K562 (cell line): ENCODE data around the gene TRIM3. TPM values are rescaled to one million over a fixed set of nuclear protein-coding genes. Genes with fewer than 3 reads are reported as not detected.

Experiments
- CHD1 ChIP-seq: fragments of 200-600 bp; sonication (generic); IDR thresholded peaks from one replicate; pipeline ENCODE4 v1.6.1; 2012; ENCODE audit warnings: mild to moderate bottlenecking, moderate library complexity, low read length, inconsistent platforms
- CHD2 ChIP-seq: IDR thresholded peaks from 2 replicates; pipeline ENCODE4 v1.6.1; 2011; ENCODE audit warnings: low read depth, low read length
- CREB1 ChIP-seq, 2 experiments: sonication (generic) in 1 of 2; formaldehyde crosslinking in 1 of 2; IDR thresholded peaks; 2 replicates each; pipeline versions ENCODE4 v1.6.1 to v1.8.0; 2012 to 2022; ENCODE audit warnings: inconsistent platforms in 1 of 2, mild to moderate bottlenecking in 1 of 2, missing genetic modification reagents in 1 of 2, moderate library complexity in 1 of 2
- CTBP1 ChIP-seq: fragments of 450-650 bp; IDR thresholded peaks from 2 replicates; pipeline ENCODE4 v1.6.1; 2016; ENCODE audit warnings: borderline replicate concordance
- E2F8 ChIP-seq: fragments of 450-650 bp; IDR thresholded peaks from 2 replicates; pipeline ENCODE4 v1.7.1; 2018; ENCODE audit warnings: mild to moderate bottlenecking, low read depth; ENCODE audit not compliant: partially characterized antibody
- FOXK1 ChIP-seq: sonication (generic); formaldehyde crosslinking; IDR thresholded peaks from 2 replicates; pipeline ENCODE4 v1.8.0; 2022; ENCODE audit warnings: missing genetic modification reagents, mild to moderate bottlenecking, borderline replicate concordance
- GABPB1 ChIP-seq: sonication (generic); formaldehyde crosslinking; IDR thresholded peaks from 2 replicates; pipeline ENCODE4 v1.8.0; 2022; ENCODE audit warnings: mild to moderate bottlenecking, missing genetic modification reagents
- HDAC1 ChIP-seq, 2 experiments: fragments of 450-650 bp; IDR thresholded peaks; 2 replicates each; pipeline ENCODE4 v1.6.1; 2016 to 2017; ENCODE audit warnings: inconsistent platforms in 1 of 2, mild to moderate bottlenecking in 1 of 2, moderate library complexity in 1 of 2
- IRF2 ChIP-seq: sonication (generic); formaldehyde crosslinking; IDR thresholded peaks from 2 replicates; pipeline ENCODE4 v1.8.1; 2022; ENCODE audit warnings: mild to moderate bottlenecking, missing genetic modification reagents
- NFE2 ChIP-seq: IDR thresholded peaks from 2 replicates; pipeline ENCODE4 v1.6.1; 2014; ENCODE audit warnings: antibody characterized with exemption, low read depth
- NONO ChIP-seq, 2 experiments: fragments of 200-400 bp in 1 of 2; fragments of 450-650 bp in 1 of 2; formaldehyde crosslinking in 1 of 2; IDR thresholded peaks; 2 replicates each; pipeline ENCODE4 v1.6.1; 2017; ENCODE audit warnings: low read depth in 2 of 2, mild to moderate bottlenecking in 2 of 2, moderate library complexity in 2 of 2, low read length in 1 of 2
- PCBP1 ChIP-seq: fragments of 200-400 bp; formaldehyde crosslinking; IDR thresholded peaks from 2 replicates; pipeline ENCODE4 v1.6.1; 2018; ENCODE audit warnings: mild to moderate bottlenecking, low read depth, low read length; ENCODE audit not compliant: poor library complexity, severe bottlenecking
- POLR2B ChIP-seq: fragments of 450-650 bp; IDR thresholded peaks from 2 replicates; pipeline ENCODE4 v1.6.1; 2018; ENCODE audit warnings: low read depth; ENCODE audit not compliant: partially characterized antibody
- RBBP5 ChIP-seq: fragments of 200-600 bp; sonication (generic); IDR thresholded peaks from 2 replicates; pipeline ENCODE4 v1.6.1; 2012; ENCODE audit warnings: borderline replicate concordance, mild to moderate bottlenecking, low read length, control low read depth, inconsistent platforms; ENCODE audit not compliant: insufficient read depth, poor library complexity, severe bottlenecking
- TAF7 ChIP-seq: fragments of 450-650 bp; IDR thresholded peaks from 2 replicates; pipeline ENCODE4 v1.6.1; 2016; ENCODE audit warnings: missing genetic modification characterization, missing compliant biosample characterization
- TRIM24 ChIP-seq, 2 experiments: fragments of 450-650 bp; IDR thresholded peaks; 2 replicates each; pipeline ENCODE4 v1.6.1; 2016
- TSHZ1 ChIP-seq: fragments of 250-450 bp; sonication (Bioruptor Pico); IDR thresholded peaks from 2 replicates; pipeline ENCODE4 v1.4.0; 2020; ENCODE audit warnings: mild to moderate bottlenecking, moderate library complexity
- ZNF224 ChIP-seq: sonication (generic); formaldehyde crosslinking; IDR thresholded peaks from 2 replicates; pipeline ENCODE4 v1.8.0; 2022; ENCODE audit warnings: mild to moderate bottlenecking, missing genetic modification reagents
- ZNF282 ChIP-seq: sonication (generic); formaldehyde crosslinking; IDR thresholded peaks from 2 replicates; pipeline ENCODE4 v1.8.1; 2023; ENCODE audit warnings: missing genetic modification reagents
- ZNF431 ChIP-seq: sonication (generic); formaldehyde crosslinking; IDR thresholded peaks from 2 replicates; pipeline ENCODE4 v1.8.0; 2022; ENCODE audit warnings: mild to moderate bottlenecking, missing genetic modification reagents
- ZNF583 ChIP-seq: fragments of 250-450 bp; sonication (Bioruptor Pico); IDR thresholded peaks from 2 replicates; pipeline ENCODE4 v1.4.0; 2020
- ZNF696 ChIP-seq: fragments of 250-450 bp; sonication (Bioruptor Pico); conservative IDR thresholded peaks from 2 replicates; pipeline ENCODE4 v1.4.0; 2020; ENCODE audit warnings: mild to moderate bottlenecking, moderate library complexity
- polyA plus RNA-seq, 8 experiments: library from polyadenylated mRNA; depleted of rRNA in 4 of 8; stranded (reverse) in 5 of 8; unstranded in 3 of 8; fragments of >200 nt; fragmentation: Nextera tagmentation in 2 of 8; fragmentation: Illumina TruSeq in 1 of 8; extraction: Ambion mirVana in 2 of 8; extraction: Trizol in 1 of 8; gene quantifications; 2 replicates each; pipeline versions ENCODE4 v1.2.1 to v1.2.3, GENCODE V29; 2011 to 2014; ENCODE audit warnings: inconsistent platforms in 1 of 8, missing spikeins in 1 of 8
- total RNA-seq, 7 experiments: library from RNA; depleted of rRNA in 6 of 7; stranded (reverse); fragments of >200 nt in 6 of 7; fragmentation: Illumina TruSeq in 2 of 7; extraction: Trizol in 2 of 7; gene quantifications; 2 replicates each; pipeline versions ENCODE4 v1.2.1 to v1.2.3, GENCODE V29; 2011 to 2021; ENCODE audit warnings: low replicate concordance in 1 of 7

TRIM3 gene
- total and polyA plus RNA-seq, 9 of the 15 experiments (the other 6 are each of a cell fraction or from before 2014, with no cell fraction given) = 0.45 to 9.2 (median 4.7) TPM

GRCh38 chr11:6481012-6481923, 7.5 kb upstream of the TRIM3 start, which contains the start of the genes ARFIP2 and TIMM10B (continued):
- TF ChIP-seq NONO (IDR thresholded peaks at IDR 0.05; ENCODE audit: low read depth in 2 of 2, low read length in 1 of 2) = no peak
- TF ChIP-seq TAF7 (tag) = peak; percentile 38; the same call in 1 of the 2 replicates
- no peak for TF ChIP-seq TSHZ1 (CRISPR knock-in tag)
- TF ChIP-seq CHD2 = peak; percentile 83
- TF ChIP-seq HDAC1 (IDR thresholded peaks at IDR 0.05) = peak; percentile 29 to 89; a peak in 2 of 4 replicates
- TF ChIP-seq IRF2 (CRISPR knock-in tag) = no peak
- peak; percentile 98 for TF ChIP-seq CREB1 (IDR thresholded peaks at IDR 0.05)
- peak; percentile 98 for TF ChIP-seq CREB1 (CRISPR knock-in tag; IDR thresholded peaks at IDR 0.05)
- TF ChIP-seq PCBP1 = peak; percentile 40
- no peak for TF ChIP-seq ZNF583 (CRISPR knock-in tag)
- peak; percentile 88 for TF ChIP-seq E2F8
- TF ChIP-seq ZNF224 (CRISPR knock-in tag) = no peak
- peak; percentile 90 for TF ChIP-seq POLR2B
- TF ChIP-seq ZNF431 (CRISPR knock-in tag) = 0 out of 2 replicates have a peak, but pooled peaks have one; percentile 45
- peak in 1 of 2 experiments; percentile 21; a peak in 1 of 4 replicates for TF ChIP-seq TRIM24 (IDR thresholded peaks at IDR 0.05)
- TF ChIP-seq ZNF282 = no peak
- peak; percentile 76 for TF ChIP-seq CHD1
- no peak for TF ChIP-seq FOXK1 (CRISPR knock-in tag)
- TF ChIP-seq RBBP5 = peak; percentile 81
- no peak for TF ChIP-seq NFE2
- TF ChIP-seq ZNF696 (CRISPR knock-in tag) = no peak
- peak; percentile 99 for TF ChIP-seq GABPB1 (CRISPR knock-in tag)
- TF ChIP-seq CTBP1 = peak; percentile 61
